IMR-90 (cell line): ENCODE data around the gene SLIT3. TPM values are rescaled to one million over a fixed set of nuclear protein-coding genes. Genes with fewer than 3 reads are reported as not detected.

Experiments
- ATAC-seq: fragments of 200-7000 bp; cut with Tn5 transposase; 2 replicates; pipeline ENCODE4 v1.9.1; 2020; ENCODE audit warnings: low read depth, mild to moderate bottlenecking, moderate library complexity
- BruUV-seq: library from RNA; stranded (reverse); fragments of 400-500 nt; replicated peaks from 2 replicates; lab custom pipeline; 2021; lab: Mats Ljungman, UMichigan
- CTCF ChIA-PET: fragments of 300-600 bp; formaldehyde crosslinking; extraction: SDS; loops from one replicate; lab custom pipeline; 2021; ENCODE audit warnings: antibody characterized with exemption; lab: Yijun Ruan, JAX
- POLR2A ChIA-PET: fragments of 300-600 bp; sonication (Branson Sonifier 250); formaldehyde crosslinking; loops from one replicate; lab custom pipeline; 2022; ENCODE audit warnings: antibody characterized with exemption; ENCODE audit not compliant: unreplicated experiment; lab: Charles Lee
- DNase-seq: peaks from one replicate; pipeline ENCODE4 v3.0.0; 2013
- H2AFZ ChIP-seq: replicated peaks from 2 replicates; pipeline ENCODE3; 2013; ENCODE audit warnings: low read length, mild to moderate bottlenecking; ENCODE audit not compliant: poor library complexity
- H2AK5ac ChIP-seq: 2 replicates; pipeline ENCODE4 v1.6.1; 2013; ENCODE audit warnings: low read depth, low read length, inconsistent platforms
- H2AK9ac ChIP-seq: replicated peaks from 2 replicates; pipeline ENCODE3; 2013; ENCODE audit warnings: mild to moderate bottlenecking, low read depth, low read length, moderate library complexity; ENCODE audit not compliant: poor library complexity
- H2BK120ac ChIP-seq: 2 replicates; pipeline ENCODE4 v1.6.1; 2013; ENCODE audit warnings: low read depth, low read length, inconsistent platforms
- H2BK15ac ChIP-seq: 3 replicates; pipeline ENCODE4 v1.6.1; 2013; ENCODE audit warnings: low read depth, low read length, inconsistent platforms
- H2BK20ac ChIP-seq: 2 replicates; pipeline ENCODE4 v1.6.1; 2013; ENCODE audit warnings: low read depth, mild to moderate bottlenecking, inconsistent platforms, low read length, moderate library complexity
- H2BK5ac ChIP-seq: 2 replicates; pipeline ENCODE4 v1.6.1; 2013; ENCODE audit warnings: mild to moderate bottlenecking, low read depth, low read length, inconsistent platforms; ENCODE audit not compliant: poor library complexity, severe bottlenecking
- H3K14ac ChIP-seq: replicated peaks from 2 replicates; pipeline ENCODE4 v1.6.1; 2013; ENCODE audit warnings: low read depth, low read length, inconsistent platforms
- H3K18ac ChIP-seq: 2 replicates; pipeline ENCODE4 v1.6.1; 2013; ENCODE audit warnings: low read depth, low read length, control low read depth
- H3K23ac ChIP-seq: 2 replicates; pipeline ENCODE4 v1.6.1; 2013; ENCODE audit warnings: low read depth, low read length, inconsistent platforms
- H3K27ac ChIP-seq: 2 replicates; pipeline ENCODE4 v1.5.1; 2013; ENCODE audit warnings: mild to moderate bottlenecking, control low read depth, low read length; ENCODE audit not compliant: insufficient read depth
- H3K27me3 ChIP-seq: 2 replicates; pipeline ENCODE4 v1.6.1; 2013; ENCODE audit warnings: low read length; ENCODE audit not compliant: control insufficient read depth, insufficient read depth
- H3K36me3 ChIP-seq: 2 replicates; pipeline ENCODE4 v1.6.1; 2013; ENCODE audit warnings: low read length, mixed read lengths; ENCODE audit not compliant: control insufficient read depth, insufficient read depth
- H3K4ac ChIP-seq: 2 replicates; pipeline ENCODE4 v1.6.1; 2013; ENCODE audit warnings: low read depth, low read length, inconsistent platforms
- H3K4me1 ChIP-seq: 2 replicates; pipeline ENCODE4 v1.6.1; 2013; ENCODE audit warnings: low read length, mixed read lengths; ENCODE audit not compliant: control insufficient read depth, insufficient read depth
- H3K4me2 ChIP-seq: 2 replicates; pipeline ENCODE4 v1.6.1; 2013; ENCODE audit warnings: low read depth, mild to moderate bottlenecking, control low read depth, low read length, moderate library complexity
- H3K4me3 ChIP-seq: 2 replicates; pipeline ENCODE4 v1.5.1; 2013; ENCODE audit warnings: low read depth, mild to moderate bottlenecking, control low read depth, low read length, moderate library complexity; ENCODE audit not compliant: insufficient read depth
- H3K56ac ChIP-seq: 2 replicates; pipeline ENCODE4 v1.6.1; 2013; ENCODE audit warnings: low read length, inconsistent platforms; ENCODE audit not compliant: insufficient read depth; ENCODE audit errors: extremely low read depth
- H3K79me1 ChIP-seq, 2 experiments: 2 replicates each; pipeline ENCODE4 v1.6.1; 2013; ENCODE audit warnings: low read length in 2 of 2, inconsistent platforms in 1 of 2, low read depth in 1 of 2
- H3K9ac ChIP-seq: 2 replicates; pipeline ENCODE4 v1.6.1; 2013; ENCODE audit warnings: low read depth, low read length, control low read depth
- H3K9me1 ChIP-seq: 2 replicates; pipeline ENCODE4 v1.6.1; 2013; ENCODE audit warnings: low read length, inconsistent platforms; ENCODE audit not compliant: insufficient read depth
- H3K9me3 ChIP-seq: 2 replicates; pipeline ENCODE4 v1.6.1; 2013; ENCODE audit warnings: low read length; ENCODE audit not compliant: control insufficient read depth, insufficient read depth
- H4K20me1 ChIP-seq: 2 replicates; pipeline ENCODE4 v1.6.1; 2013; ENCODE audit warnings: low read length, inconsistent platforms; ENCODE audit not compliant: insufficient read depth
- H4K5ac ChIP-seq: 2 replicates; pipeline ENCODE4 v1.6.1; 2013; ENCODE audit warnings: mild to moderate bottlenecking, low read depth, low read length, control low read depth
- H4K8ac ChIP-seq, 2 experiments: 2 replicates each; pipeline ENCODE4 v1.6.1; 2013; ENCODE audit warnings: low read depth in 2 of 2, low read length in 2 of 2, control low read depth in 1 of 2, inconsistent platforms in 1 of 2
- H4K91ac ChIP-seq: 2 replicates; pipeline ENCODE4 v1.6.1; 2013; ENCODE audit warnings: low read depth, low read length, inconsistent platforms; ENCODE audit not compliant: insufficient read depth
- BHLHE40 ChIP-seq: fragments of 150-350 bp; IDR thresholded peaks from 2 replicates; pipeline ENCODE4 v1.6.1; 2016; ENCODE audit warnings: mild to moderate bottlenecking, low read depth, low read length
- CEBPB ChIP-seq: IDR thresholded peaks from 2 replicates; pipeline ENCODE4 v1.6.1; 2012; ENCODE audit warnings: low read depth, low read length, improper control_type of control experiment
- CHD1 ChIP-seq: IDR thresholded peaks from 2 replicates; pipeline ENCODE4 v1.6.1; 2012; ENCODE audit warnings: low read depth, low read length, improper control_type of control experiment
- CTCF ChIP-seq: conservative IDR thresholded peaks from 2 replicates; pipeline ENCODE4 v1.5.1; 2012; ENCODE audit warnings: mild to moderate bottlenecking, low read depth, low read length, improper control_type of control experiment
- ELK1 ChIP-seq: fragments of 150-350 bp; IDR thresholded peaks from 2 replicates; pipeline ENCODE4 v1.6.1; 2016; ENCODE audit warnings: low read depth, mild to moderate bottlenecking, low read length, moderate library complexity, borderline replicate concordance
- FOS ChIP-seq: fragments of 150-350 bp; IDR thresholded peaks from 2 replicates; pipeline ENCODE4 v1.6.1; 2016; ENCODE audit warnings: low read depth, low read length
- MAFK ChIP-seq: IDR thresholded peaks from 2 replicates; pipeline ENCODE4 v1.6.1; 2012; ENCODE audit warnings: low read depth, low read length, improper control_type of control experiment
- MAZ ChIP-seq: IDR thresholded peaks from 2 replicates; pipeline ENCODE4 v1.6.1; 2012; ENCODE audit warnings: low read depth, mild to moderate bottlenecking, low read length, improper control_type of control experiment, moderate library complexity, borderline replicate concordance
- MXI1 ChIP-seq: IDR thresholded peaks from 2 replicates; pipeline ENCODE4 v1.6.1; 2012; ENCODE audit warnings: low read depth, mild to moderate bottlenecking, low read length, moderate library complexity, borderline replicate concordance
- NFE2L2 ChIP-seq: fragments of 150-350 bp; IDR thresholded peaks from 2 replicates; pipeline ENCODE4 v1.6.1; 2016; ENCODE audit warnings: low read depth, mild to moderate bottlenecking, low read length
- POLR2A ChIP-seq: IDR thresholded peaks from 2 replicates; pipeline ENCODE4 v1.6.1; 2012; ENCODE audit warnings: mild to moderate bottlenecking, low read depth, low read length
- RAD21 ChIP-seq: IDR thresholded peaks from 2 replicates; pipeline ENCODE4 v1.6.1; 2012; ENCODE audit warnings: low read length, improper control_type of control experiment
- RCOR1 ChIP-seq: IDR thresholded peaks from 2 replicates; pipeline ENCODE4 v1.6.1; 2012; ENCODE audit warnings: mild to moderate bottlenecking, low read length, improper control_type of control experiment; ENCODE audit not compliant: insufficient replicate concordance
- RFX5 ChIP-seq: IDR thresholded peaks from 2 replicates; pipeline ENCODE4 v1.8.0; 2012; ENCODE audit warnings: low read depth, mild to moderate bottlenecking, low read length, moderate library complexity
- SMC3 ChIP-seq: fragments of 150-350 bp; IDR thresholded peaks from 2 replicates; pipeline ENCODE4 v1.6.1; 2016; ENCODE audit warnings: low read depth, mild to moderate bottlenecking, antibody characterized with exemption, low read length, moderate library complexity
- USF2 ChIP-seq: fragments of 150-350 bp; IDR thresholded peaks from 2 replicates; pipeline ENCODE4 v1.6.1; 2017; ENCODE audit warnings: mild to moderate bottlenecking, antibody characterized with exemption, low read length, low read depth
- WGBS, 2 experiments: methylation state at CpG; one replicate each; pipeline versions ENCODE4 v1.1.5 to v1.1.7; 2013; ENCODE audit warnings: missing lambda C conversion rate in 2 of 2; ENCODE audit not compliant: insufficient read length in 1 of 2; ENCODE audit errors: extremely low coverage in 2 of 2; 5-methylcytosine and 5-hydroxymethylcytosine counted together
- dilution Hi-C: fragments of 300-500 bp; cut with HindIII; formaldehyde crosslinking; loops from one replicate; pipeline ENCODE4 v1.14.3; 2018; ENCODE audit warnings: low sequenced_read_pairs; ENCODE audit not compliant: unreplicated experiment
- in situ Hi-C: fragments of 300-500 bp; cut with MboI; formaldehyde crosslinking; loops from 3 replicates; pipeline ENCODE4 v1.14.3; 2019; ENCODE audit warnings: low sequenced_read_pairs, inconsistent platforms, mixed read lengths
- intact Hi-C: fragments of 100-400 bp; cut with micrococcal nuclease; formaldehyde crosslinking; loops from 2 replicates; pipeline ENCODE4 v1.10.0; 2022
- polyA plus RNA-seq, 3 experiments: library from polyadenylated mRNA; depleted of rRNA; stranded (reverse); fragments of >200 nt; gene quantifications; 2 replicates each; pipeline ENCODE4 v1.2.3, GENCODE V29; 2012; ENCODE audit warnings: low replicate concordance in 1 of 3
- total RNA-seq: library from RNA; depleted of rRNA; stranded (reverse); fragments of >200 nt; gene quantifications from 2 replicates; pipeline ENCODE4 v1.2.3, GENCODE V29; 2012

Gene SLIT3
- total and polyA plus RNA-seq, 2 of the 4 experiments (the other 2 are of a cell fraction), result 0.18 to 0.50 TPM

GRCh38 chr5:169011451-169011850 lies 289.5 kb downstream of the SLIT3 start:
- Histone ChIP-seq H4K91ac (no peak overlapping the region), H3K9ac (no peak overlapping the region), H3K9me3 (no peaks in the 10 kb centered on the region), H2AK9ac (no peak overlapping the region), H3K23ac (no peak overlapping the region), H3K56ac (no peak overlapping the region), H2AK5ac (no peak overlapping the region), H3K36me3 (no peaks in the 10 kb centered on the region), H3K4me3 (no peak overlapping the region), H4K20me1 (no peaks in the 10 kb centered on the region), H3K4me2 (no peak overlapping the region), H3K9me1 (no peaks in the 10 kb centered on the region), H3K18ac (no peak overlapping the region), H4K5ac (no peak overlapping the region), H3K27ac (no peak overlapping the region), H3K27me3 (no peaks in the 10 kb centered on the region), H2BK5ac (no peak overlapping the region), H3K4me1 (no peaks in the 10 kb centered on the region), H2AFZ (no peak overlapping the region), H3K4ac (no peak overlapping the region), H2BK20ac (no peak overlapping the region), H4K8ac (no peak overlapping the region), H3K79me1 (no peaks in the 10 kb centered on the region), H2BK120ac (no peak overlapping the region), H2BK15ac (no peak overlapping the region), H3K14ac (no peak overlapping the region)
- no TSS peak for BruUV-seq
- POLR2A ChIA-PET, result no interaction called here
- ATAC-seq (no peak), DNase-seq (no peak)
- dilution Hi-C loops (no loop called here), in situ Hi-C loops (no loop called here), intact Hi-C loops (no loop called here)
- no CpG with 5 or more reads among the region's 5 CpGs for WGBS, 2 experiments
- CTCF ChIA-PET, result no interaction called here
- TF ChIP-seq POLR2A, result no peak
- TF ChIP-seq USF2, result no peak
- TF ChIP-seq FOS, result no peak
- TF ChIP-seq SMC3, result no peak
- no peak for TF ChIP-seq MAZ
- no peak for TF ChIP-seq CHD1
- TF ChIP-seq RCOR1, result no peak
- no peak for TF ChIP-seq RAD21
- no peak for TF ChIP-seq NFE2L2
- no peak for TF ChIP-seq MAFK
- no peak for TF ChIP-seq ELK1
- TF ChIP-seq MXI1, result no peak
- TF ChIP-seq BHLHE40, result no peak
- no peak for TF ChIP-seq RFX5
- no peak for TF ChIP-seq CEBPB
- TF ChIP-seq CTCF, result no peak
